ENCODE measurements around the gene TRPC1. TPM values are rescaled to one million over a fixed set of nuclear protein-coding genes. Genes with fewer than 3 reads are reported as not detected.
A peak's percentile ranks its signal among the peaks of the same experiment; 100 is the strongest.

TRPC1 gene
- total RNA-seq: 10 to 100 TPM in 1 of 9 donors, 1 to 10 TPM in 8; 2.7 to 26.3 (median 5.9) TPM
- 1 to 10 TPM; 4.8 to 7.6 (median 5.7) TPM for polyA plus RNA-seq
- long read RNA-seq, donor 1: 0 reads
- long read RNA-seq, donor 2: 0 reads
- long read RNA-seq, donor 3, partial matches to known transcripts: 0 of 1 reads
- long read RNA-seq, donor 3, other reads (novel, unspliced or antisense): 0 of 1 reads
- long read RNA-seq, donor 4: 0 reads
- long read RNA-seq, donor 5, full-length matches to known transcripts: 5 of 8 reads
- long read RNA-seq, donor 5, partial matches to known transcripts: 0 of 8 reads
- long read RNA-seq, donor 5, other reads (novel, unspliced or antisense): 3 of 8 reads
- long read RNA-seq, donor 6, partial matches to known transcripts: 0 of 1 reads
- long read RNA-seq, donor 6, other reads (novel, unspliced or antisense): 1 of 1 reads
- long read RNA-seq, donor 7: 0 reads
- long read RNA-seq, donor 8: 0 reads
- long read RNA-seq, donor 9: 0 reads
- long read RNA-seq, donor 10: 0 reads

DNA sequence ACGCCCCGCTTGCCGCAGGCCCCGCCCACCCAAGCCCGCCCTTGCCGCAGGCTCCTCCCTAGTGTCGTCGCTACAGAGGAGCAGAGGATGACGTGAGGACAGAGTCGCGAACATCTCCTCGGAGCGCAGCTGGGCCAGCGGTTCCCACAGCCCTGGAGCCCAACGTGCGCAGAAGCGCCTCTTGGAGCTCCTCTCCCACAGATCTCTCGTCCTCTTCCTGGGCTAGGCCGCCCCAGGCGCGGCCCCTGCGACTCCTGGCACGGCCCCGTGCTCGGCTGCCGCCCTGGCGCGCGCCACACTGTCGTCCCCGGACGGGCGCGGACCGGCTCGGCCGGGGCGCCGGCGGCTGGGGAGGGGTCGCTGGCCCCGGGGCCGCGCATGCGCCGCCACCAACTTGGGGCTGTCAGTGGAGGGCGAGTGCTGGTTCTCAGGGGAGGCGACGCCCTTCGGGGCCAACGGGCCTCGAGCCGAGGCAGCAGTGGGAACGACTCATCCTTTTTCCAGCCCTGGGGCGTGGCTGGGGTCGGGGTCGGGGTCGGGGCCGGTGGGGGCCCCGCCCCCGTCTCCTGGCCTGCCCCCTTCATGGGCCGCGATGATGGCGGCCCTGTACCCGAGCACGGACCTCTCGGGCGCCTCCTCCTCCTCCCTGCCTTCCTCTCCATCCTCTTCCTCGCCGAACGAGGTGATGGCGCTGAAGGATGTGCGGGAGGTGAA lies at the start of gene TRPC1:
TSS of gene TRPC1 (plus strand) at position 67 of the 714 bp plus-strand sequence. CDS start at position 593, 526 bp downstream.
- Histone ChIP-seq H3K27ac (peak within 1 kb of the TSS in 4 of 5 donors; percentile 66 to 92 (median 88)), H3K4me1 (replicated peaks in 1 of 2) (peaks cover 3 to 12% of the 10 kb centered on the region in 2 donors), H3K36me3 (replicated peaks in 1 of 2) (no peaks in the 10 kb centered on the region), H3K27me3 (no peaks in the 10 kb centered on the region), H3K4me3 (peak within 1 kb of the TSS in 3 of 4 donors; percentile 15 to 88 (median 57)), H3K9me3 (replicated peaks in 1 of 3) (no peaks in the 10 kb centered on the region)
- 0 to 4% (median 1%) methylated on average over 6 to 73 of the region's 73 CpGs for WGBS, 4 donors
- intact Hi-C loops (cut with DNase I): no loop called here
- TF ChIP-seq CTCF (IDR thresholded peaks at IDR 0.05): no peak
- peak; percentile 82 to 88 for TF ChIP-seq POLR2A (IDR thresholded peaks at IDR 0.05)
- peak; percentile 74 to 90 (median 79) for DNase-seq

DNA sequence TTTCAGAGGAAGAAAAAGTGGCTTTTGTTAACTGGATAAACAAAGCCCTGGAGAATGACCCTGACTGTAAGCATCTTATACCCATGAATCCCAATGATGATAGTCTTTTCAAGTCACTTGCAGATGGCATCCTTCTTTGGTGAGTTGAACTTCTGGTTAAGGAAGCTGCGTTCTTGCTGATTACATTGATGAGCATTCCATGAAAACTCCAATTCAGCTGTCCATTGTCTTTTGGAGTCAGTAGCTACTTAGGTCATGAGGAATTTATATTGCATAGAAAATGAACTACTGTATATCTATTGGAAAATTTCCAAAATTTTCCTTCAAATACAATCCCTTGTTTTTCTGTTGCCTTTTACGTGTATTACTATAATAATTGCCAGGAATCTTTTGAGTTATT lies 47.7 kb upstream of the TRPC1 start:
- no peak for DNase-seq
- no peak overlapping the region for H3K27ac ChIP-seq

DNA sequence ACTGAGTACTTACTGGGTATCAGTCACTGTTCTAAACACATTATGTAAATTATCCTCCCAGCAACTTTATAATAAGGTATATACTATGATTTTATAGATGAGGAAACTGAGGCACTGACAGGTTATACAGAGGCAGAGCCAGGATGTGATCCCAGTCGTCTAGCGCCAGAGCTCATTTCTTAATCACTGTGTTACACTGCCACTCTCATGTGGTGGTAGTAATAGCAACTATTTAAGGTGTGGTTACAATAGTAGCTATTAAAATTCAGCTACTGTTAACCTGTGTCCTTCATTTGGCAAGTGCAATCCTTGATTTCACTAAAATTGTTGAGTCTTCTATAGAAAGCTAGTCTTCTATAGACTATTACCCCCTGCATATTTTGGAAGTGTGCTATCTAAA lies 43.1 kb upstream of the TRPC1 start:
- Histone ChIP-seq H3K9me3 (replicated peaks in 1 of 3) (no peaks in the 10 kb centered on the region), H3K4me1 (replicated peaks in 1 of 2) (no peaks in the 10 kb centered on the region), H3K36me3 (replicated peaks in 1 of 2) (no peaks in the 10 kb centered on the region), H3K4me3 (no peak overlapping the region), H3K27ac (no peak overlapping the region), H3K27me3 (no peaks in the 10 kb centered on the region)
- no peak for DNase-seq
- 78 to 92% (median 83%) methylated on average over 2 of the region's 2 CpGs for WGBS, 4 donors
- no peak for TF ChIP-seq CTCF (IDR thresholded peaks at IDR 0.05)
- TF ChIP-seq POLR2A (IDR thresholded peaks at IDR 0.05): no peak
- intact Hi-C loops (cut with DNase I): no loop called here

More for the DNA sequence above, 47.7 kb upstream of the TRPC1 start:
- no peaks in the 10 kb centered on the region for H3K9me3 ChIP-seq (replicated peaks in 1 of 3)
- intact Hi-C loops (cut with DNase I): no loop called here
- TF ChIP-seq CTCF (IDR thresholded peaks at IDR 0.05) (no peak), POLR2A (IDR thresholded peaks at IDR 0.05) (no peak)
- no peaks in the 10 kb centered on the region for H3K4me1 ChIP-seq (replicated peaks in 1 of 2)
- H3K36me3 ChIP-seq (replicated peaks in 1 of 2): no peaks in the 10 kb centered on the region
- no peaks in the 10 kb centered on the region for H3K27me3 ChIP-seq
- 75 to 86% (median 83%) methylated on average over 2 of the region's 2 CpGs for WGBS, 4 donors
- H3K4me3 ChIP-seq: no peak overlapping the region

DNA sequence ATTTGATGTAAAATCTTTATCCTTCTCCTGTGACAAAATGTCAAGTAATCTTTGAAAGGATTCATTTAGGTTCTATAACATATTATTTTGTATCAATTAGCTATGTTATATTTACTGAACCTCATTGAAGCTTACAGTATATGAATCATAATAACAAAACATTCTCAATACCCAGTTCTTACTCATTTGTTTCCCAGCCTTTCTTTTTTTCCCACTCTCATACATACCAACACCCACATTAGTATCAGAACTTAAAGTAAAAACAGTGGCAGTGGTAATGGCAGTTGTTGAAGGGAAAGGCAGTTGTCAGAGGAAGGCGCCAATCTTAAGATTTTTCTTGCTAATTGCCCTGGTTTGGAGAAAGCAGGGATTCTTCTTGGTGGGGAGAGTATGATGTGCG lies 33.2 kb upstream of the TRPC1 start:
- intact Hi-C loops (cut with DNase I): no loop called here
- no peak for TF ChIP-seq CTCF (IDR thresholded peaks at IDR 0.05)
- no peak for TF ChIP-seq POLR2A (IDR thresholded peaks at IDR 0.05)
- H3K36me3 ChIP-seq (replicated peaks in 1 of 2): no peaks in the 10 kb centered on the region
- no peak overlapping the region for H3K4me3 ChIP-seq
- H3K9me3 ChIP-seq (replicated peaks in 1 of 3): no peaks in the 10 kb centered on the region
- no peaks in the 10 kb centered on the region for H3K4me1 ChIP-seq (replicated peaks in 1 of 2)
- H3K27ac ChIP-seq: no peak overlapping the region
- no peak for DNase-seq
- H3K27me3 ChIP-seq: no peaks in the 10 kb centered on the region
- 89 to 96% (median 93%) methylated on average over 2 of the region's 2 CpGs for WGBS, 4 donors
